Hepatocyte (in vitro differentiated cells): ENCODE measurements around the gene TMEM39B. TPM values are rescaled to one million over a fixed set of nuclear protein-coding genes. Genes with fewer than 3 reads are reported as not detected.
A peak's percentile ranks its signal among the peaks of the same experiment; 100 is the strongest.

Source experiments
- DNase-seq: peaks from one replicate; pipeline ENCODE4 v3.0.0-alpha.2; 2016; ENCODE audit warnings: low spot score
- H2AFZ ChIP-seq: fragments of 200-600 bp; sonication (generic); 2 replicates; pipeline ENCODE4 v1.6.0; 2016; ENCODE audit warnings: antibody characterized with exemption, mild to moderate bottlenecking
- H3K27ac ChIP-seq: fragments of 200-600 bp; sonication (generic); 2 replicates; pipeline ENCODE4 v1.5.1; 2016; ENCODE audit warnings: mild to moderate bottlenecking
- H3K27me3 ChIP-seq: fragments of 200-600 bp; sonication (generic); 2 replicates; pipeline ENCODE4 v1.6.1; 2016
- H3K36me3 ChIP-seq: fragments of 200-600 bp; sonication (generic); replicated peaks from 2 replicates; pipeline ENCODE4 v1.5.1; 2016; ENCODE audit warnings: low read depth; ENCODE audit not compliant: insufficient read depth
- H3K4me1 ChIP-seq: fragments of 200-600 bp; sonication (generic); 2 replicates; pipeline ENCODE4 v1.5.1; 2016; ENCODE audit warnings: mild to moderate bottlenecking, moderate library complexity; ENCODE audit not compliant: insufficient read depth
- H3K4me2 ChIP-seq: fragments of 200-600 bp; sonication (generic); 2 replicates; pipeline ENCODE4 v1.6.0; 2016
- H3K4me3 ChIP-seq: fragments of 200-600 bp; sonication (generic); 2 replicates; pipeline ENCODE4 v1.5.1; 2016; ENCODE audit warnings: mild to moderate bottlenecking
- H3K79me2 ChIP-seq: fragments of 200-600 bp; sonication (generic); 2 replicates; pipeline ENCODE4 v1.6.0; 2017; ENCODE audit warnings: mild to moderate bottlenecking
- H3K9me2 ChIP-seq: fragments of 200-600 bp; sonication (generic); replicated peaks from 2 replicates; pipeline ENCODE4 v1.6.0; 2017; ENCODE audit warnings: mild to moderate bottlenecking; ENCODE audit not compliant: insufficient read depth
- H3K9me3 ChIP-seq: fragments of 200-600 bp; sonication (generic); 2 replicates; pipeline ENCODE4 v1.5.1; 2016; ENCODE audit warnings: low read depth, mild to moderate bottlenecking
- H4K20me1 ChIP-seq: fragments of 200-600 bp; sonication (generic); 2 replicates; pipeline ENCODE4 v1.6.0; 2016; ENCODE audit warnings: mild to moderate bottlenecking; ENCODE audit not compliant: insufficient read depth, poor library complexity, severe bottlenecking
- CTCF ChIP-seq: fragments of 200-600 bp; sonication (generic); IDR thresholded peaks from 2 replicates; pipeline ENCODE4 v1.5.1; 2016; ENCODE audit warnings: antibody characterized with exemption, mild to moderate bottlenecking; ENCODE audit not compliant: poor library complexity
- EZH2 ChIP-seq: fragments of 200-600 bp; sonication (generic); IDR thresholded peaks from 2 replicates; pipeline ENCODE4 v1.6.1; 2016; ENCODE audit warnings: antibody characterized with exemption, mild to moderate bottlenecking, borderline replicate concordance
- EZH2phosphoT487 ChIP-seq: fragments of 200-600 bp; sonication (generic); IDR thresholded peaks from one replicate; pipeline ENCODE4 v1.6.1; 2018; ENCODE audit warnings: antibody characterized with exemption, mild to moderate bottlenecking, low read depth, moderate library complexity; ENCODE audit not compliant: unreplicated experiment, severe bottlenecking
- WGBS: methylation state at CpG from one replicate; pipeline ENCODE4 v1.1.6; 2016; ENCODE audit warnings: low lambda C conversion rate; ENCODE audit errors: missing lambda C conversion rate; 5-methylcytosine and 5-hydroxymethylcytosine counted together
- polyA plus RNA-seq: library from polyadenylated mRNA; unstranded; fragments of >200 nt; fragmentation: Nextera tagmentation; extraction: Ambion mirVana; gene quantifications from 2 replicates; pipeline ENCODE4 v1.2.1, GENCODE V29; 2016
- total RNA-seq: library from RNA; depleted of rRNA; stranded (reverse); fragments of >200 nt; gene quantifications from 2 replicates; pipeline ENCODE4 v1.2.3, GENCODE V29; 2014

The TMEM39B gene
- total and polyA plus RNA-seq, 2 experiments from 2014 or later, result 3.9 to 5.1 TPM

GRCh38 chr1:32099426-32099825 is 26.7 kb downstream of the TMEM39B start:
- Histone ChIP-seq H4K20me1 (no peaks in the 10 kb centered on the region), H3K36me3 (no peaks in the 10 kb centered on the region), H3K4me2 (no peak overlapping the region), H3K27ac (no peak overlapping the region), H3K27me3 (no peaks in the 10 kb centered on the region), H3K9me3 (no peaks in the 10 kb centered on the region), H3K4me1 (peaks cover 14% of the 10 kb centered on the region), H3K9me2 (no peaks in the 10 kb centered on the region), H3K4me3 (no peak overlapping the region), H3K79me2 (no peaks in the 10 kb centered on the region), H2AFZ (no peak overlapping the region)
- no peak for TF ChIP-seq EZH2phosphoT487
- no peak for TF ChIP-seq CTCF
- no peak for TF ChIP-seq EZH2
- DNase-seq, result no peak
- WGBS, result 86% methylated on average over 4 of the region's 4 CpGs

- Histone ChIP-seq H3K4me1 (peaks cover 14% of the 10 kb centered on the region), H3K9me3 (no peaks in the 10 kb centered on the region), H3K4me3 (no peak overlapping the region), H3K27ac (peak overlapping the region; percentile 60), H2AFZ (no peak overlapping the region), H4K20me1 (no peaks in the 10 kb centered on the region), H3K36me3 (no peaks in the 10 kb centered on the region), H3K9me2 (no peaks in the 10 kb centered on the region), H3K27me3 (no peaks in the 10 kb centered on the region), H3K79me2 (no peaks in the 10 kb centered on the region), H3K4me2 (no peak overlapping the region)
- TF ChIP-seq EZH2phosphoT487, result no peak
- no peak for TF ChIP-seq CTCF
- no peak for TF ChIP-seq EZH2
- WGBS, result 90% methylated on average over 10 of the region's 10 CpGs
- DNase-seq, result no peak
Measured at GRCh38 chr1:32100359-32100758, 27.6 kb downstream of the TMEM39B start.

GRCh38 chr1:32100807-32101708 is 28.3 kb downstream of the TMEM39B start:
- H3K27me3 ChIP-seq, result no peaks in the 10 kb centered on the region
- peak overlapping the region; percentile 60 for H3K27ac ChIP-seq
- no peaks in the 10 kb centered on the region for H3K79me2 ChIP-seq
- no peaks in the 10 kb centered on the region for H3K9me2 ChIP-seq
- H3K9me3 ChIP-seq, result no peaks in the 10 kb centered on the region
- no peak overlapping the region for H3K4me3 ChIP-seq
- WGBS, result 79% methylated on average over 9 of the region's 9 CpGs
- H2AFZ ChIP-seq, result no peak overlapping the region
- no peaks in the 10 kb centered on the region for H4K20me1 ChIP-seq
- DNase-seq, result no peak
- no peak overlapping the region for H3K4me2 ChIP-seq
- TF ChIP-seq EZH2, result no peak
- no peak for TF ChIP-seq EZH2phosphoT487
- no peak for TF ChIP-seq CTCF
- H3K36me3 ChIP-seq, result no peaks in the 10 kb centered on the region
- peaks cover 14% of the 10 kb centered on the region for H3K4me1 ChIP-seq
